AG08395 (cell line): ENCODE data around the gene PEG3.

Source experiments
- DNase-seq: peaks from one replicate; pipeline ENCODE4 v3.0.0; 2012; ENCODE audit warnings: mixed read lengths, low spot score

Gene PEG3

GRCh38 chr19:56838909-56839651 is 1.4 kb downstream of the PEG3 start:
- DNase-seq: no peak

GRCh38 chr19:56838024-56838908 is 2.3 kb downstream of the PEG3 start:
- DNase-seq: no peak

- DNase-seq: no peak
Observed at GRCh38 chr19:56837492-56838023, 3.0 kb downstream of the PEG3 start.

- DNase-seq: no peak
Observed at GRCh38 chr19:56837004-56837403, 3.5 kb downstream of the PEG3 start.

- no peak for DNase-seq
Observed at GRCh38 chr19:56836059-56836458, 4.5 kb downstream of the PEG3 start.

- DNase-seq: no peak
Observed at GRCh38 chr19:56835401-56835800, 5.1 kb downstream of the PEG3 start.

- DNase-seq: no peak
Observed at GRCh38 chr19:56834564-56835375, 5.8 kb downstream of the PEG3 start.

GRCh38 chr19:56832352-56832928 is 8.1 kb downstream of the PEG3 start:
- DNase-seq: no peak

GRCh38 chr19:56831255-56831654 is 9.3 kb downstream of the PEG3 start:
- no peak for DNase-seq

GRCh38 chr19:56829596-56829995 is 10.9 kb downstream of the PEG3 start:
- DNase-seq: no peak

GRCh38 chr19:56827708-56828107 is 12.8 kb downstream of the PEG3 start:
- DNase-seq: no peak

- no peak for DNase-seq
Observed at GRCh38 chr19:56823956-56824355, 16.6 kb downstream of the PEG3 start.

GRCh38 chr19:56823417-56823816 is 17.1 kb downstream of the PEG3 start:
- DNase-seq: no peak

GRCh38 chr19:56822755-56823154 is 17.8 kb downstream of the PEG3 start:
- DNase-seq: no peak

GRCh38 chr19:56821675-56822074 is 18.9 kb downstream of the PEG3 start:
- no peak for DNase-seq

- no peak for DNase-seq
Observed at GRCh38 chr19:56821209-56821608, 19.3 kb downstream of the PEG3 start.

GRCh38 chr19:56819166-56819565 is 21.4 kb downstream of the PEG3 start:
- DNase-seq: no peak

- no peak for DNase-seq
Observed at GRCh38 chr19:56814656-56815055, 25.9 kb downstream of the PEG3 start.

- DNase-seq: no peak
Observed at GRCh38 chr19:56813531-56813930, 27.0 kb downstream of the PEG3 start.

- DNase-seq: no peak
Observed at GRCh38 chr19:56811480-56811879, 29.0 kb downstream of the PEG3 start.

GRCh38 chr19:56810260-56810659 is 30.3 kb downstream of the PEG3 start:
- DNase-seq: no peak
